HG02852 (cell line): ENCODE data around the gene PGGHG.

ENCODE experiments used
- ATAC-seq: cut with Tn5 transposase; IDR thresholded peaks from one replicate; pipeline ENCODE4 v1.9.1; 2021; ENCODE audit warnings: mild to moderate bottlenecking, moderate library complexity; ENCODE audit not compliant: unreplicated experiment

PGGHG gene

DNA sequence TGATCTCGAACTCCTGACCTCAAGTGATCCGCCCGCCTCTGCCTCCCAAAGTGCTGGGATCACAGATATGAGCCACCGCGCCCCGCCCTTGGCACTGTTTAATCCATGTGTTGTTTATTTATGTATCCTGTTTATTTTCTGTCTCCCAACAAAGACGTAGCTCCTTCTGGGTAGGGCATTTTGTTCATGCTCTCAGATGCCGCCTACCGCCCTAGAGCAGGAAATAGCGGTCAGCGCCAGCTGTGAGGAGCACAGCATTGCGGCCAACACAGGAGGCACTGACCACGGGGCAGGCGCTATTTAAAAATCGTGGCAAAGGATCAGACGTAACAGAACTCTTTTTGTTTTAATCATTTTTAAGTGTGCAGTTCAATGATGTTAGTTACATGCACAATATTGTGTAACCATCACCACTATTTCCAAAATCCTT, 20.2 kb upstream of the PGGHG start:
- ATAC-seq, result peak; percentile 38

DNA sequence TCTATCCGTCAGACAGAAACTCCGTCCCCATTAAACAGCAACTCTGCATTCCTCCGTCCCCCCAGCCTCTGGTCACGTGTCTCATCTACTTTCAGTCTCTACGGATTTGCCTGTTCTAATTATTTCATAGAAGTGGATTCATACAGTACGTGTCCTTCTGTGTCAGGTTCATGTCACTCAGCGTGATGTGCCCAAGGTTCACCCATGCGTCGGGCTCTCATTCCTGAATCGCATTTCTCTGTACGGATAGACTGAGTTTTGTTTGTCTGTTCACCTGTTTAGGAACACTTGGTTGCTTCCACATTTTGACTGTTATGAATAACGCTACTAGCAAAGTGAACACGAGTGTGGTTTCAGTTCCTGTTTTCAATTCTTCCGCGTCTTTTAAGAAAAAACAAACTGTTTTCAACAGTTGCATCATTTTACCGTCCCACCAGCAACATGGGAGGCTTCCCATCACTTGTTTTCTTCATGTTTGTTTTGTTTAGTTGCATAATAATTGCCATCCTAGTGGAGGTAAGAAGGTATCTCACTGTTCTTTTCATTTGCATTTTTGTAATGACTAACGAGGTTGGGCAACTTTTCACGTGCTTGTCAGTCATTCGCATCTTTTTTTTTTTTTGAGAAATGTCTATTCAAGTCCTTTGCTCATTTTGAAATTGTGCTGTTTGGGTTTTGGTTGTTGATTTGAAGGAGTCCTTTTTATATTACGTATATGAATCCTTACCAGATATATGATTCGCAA, 19.6 kb upstream of the PGGHG start:
- ATAC-seq, result peak; percentile 75

GRCh38 chr11:270451-271318, 18.2 kb upstream of the PGGHG start:
- ATAC-seq, result no peak

- ATAC-seq, result no peak
These were observed 17.6 kb upstream of the PGGHG start for GRCh38 chr11:271319-271715.

GRCh38 chr11:272195-272930, 16.6 kb upstream of the PGGHG start:
- no peak for ATAC-seq

GRCh38 chr11:272931-273198, 16.1 kb upstream of the PGGHG start:
- ATAC-seq, result no peak

- no peak for ATAC-seq
These were observed 12.7 kb upstream of the PGGHG start for GRCh38 chr11:276219-276618.

- no peak for ATAC-seq
These were observed 10.7 kb upstream of the PGGHG start, which contains the start of gene NLRP6 for GRCh38 chr11:278001-278951. TSS of gene NLRP6 (plus strand) at chr11:278407. CDS start at chr11:278570, 163 bp downstream.

DNA sequence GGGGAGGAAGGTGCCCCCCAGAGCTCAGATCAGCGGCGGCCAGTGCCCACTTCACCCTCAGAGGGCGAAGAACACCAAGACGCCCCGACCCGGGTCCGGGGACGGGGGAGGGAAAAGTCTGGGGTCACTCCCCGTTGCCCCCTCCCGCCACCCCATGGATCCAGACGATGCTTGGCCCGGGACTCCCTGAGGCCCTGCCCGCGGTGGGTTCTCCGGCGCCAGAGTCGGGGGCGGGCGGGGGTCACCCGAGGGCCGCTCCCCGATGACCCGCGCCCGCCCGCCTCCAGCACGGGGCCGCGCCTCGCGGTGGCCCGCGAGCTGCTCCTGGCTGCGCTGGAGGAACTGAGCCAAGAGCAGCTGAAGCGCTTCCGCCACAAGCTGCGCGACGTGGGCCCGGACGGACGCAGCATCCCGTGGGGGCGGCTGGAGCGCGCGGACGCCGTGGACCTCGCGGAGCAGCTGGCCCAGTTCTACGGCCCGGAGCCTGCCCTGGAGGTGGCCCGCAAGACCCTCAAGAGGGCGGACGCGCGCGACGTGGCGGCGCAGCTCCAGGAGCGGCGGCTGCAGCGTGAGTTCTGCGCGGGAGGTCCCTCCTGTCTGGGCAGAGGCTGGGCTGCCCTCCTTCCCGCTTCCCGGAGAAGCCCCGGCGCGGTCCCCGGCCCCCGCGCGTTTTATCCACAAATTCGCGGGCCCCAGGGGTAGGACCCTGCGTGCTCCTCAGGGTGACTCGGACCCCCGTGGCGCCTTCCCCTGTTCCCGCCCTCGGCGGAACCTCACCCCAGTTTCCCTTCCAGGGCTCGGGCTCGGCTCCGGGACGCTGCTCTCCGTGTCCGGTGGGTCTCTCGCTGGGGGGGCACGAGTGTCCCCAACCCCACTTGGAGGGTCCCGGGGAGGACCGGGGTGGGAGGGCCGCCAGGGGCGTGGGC, 9.6 kb upstream of the PGGHG start:
- no peak for ATAC-seq

DNA sequence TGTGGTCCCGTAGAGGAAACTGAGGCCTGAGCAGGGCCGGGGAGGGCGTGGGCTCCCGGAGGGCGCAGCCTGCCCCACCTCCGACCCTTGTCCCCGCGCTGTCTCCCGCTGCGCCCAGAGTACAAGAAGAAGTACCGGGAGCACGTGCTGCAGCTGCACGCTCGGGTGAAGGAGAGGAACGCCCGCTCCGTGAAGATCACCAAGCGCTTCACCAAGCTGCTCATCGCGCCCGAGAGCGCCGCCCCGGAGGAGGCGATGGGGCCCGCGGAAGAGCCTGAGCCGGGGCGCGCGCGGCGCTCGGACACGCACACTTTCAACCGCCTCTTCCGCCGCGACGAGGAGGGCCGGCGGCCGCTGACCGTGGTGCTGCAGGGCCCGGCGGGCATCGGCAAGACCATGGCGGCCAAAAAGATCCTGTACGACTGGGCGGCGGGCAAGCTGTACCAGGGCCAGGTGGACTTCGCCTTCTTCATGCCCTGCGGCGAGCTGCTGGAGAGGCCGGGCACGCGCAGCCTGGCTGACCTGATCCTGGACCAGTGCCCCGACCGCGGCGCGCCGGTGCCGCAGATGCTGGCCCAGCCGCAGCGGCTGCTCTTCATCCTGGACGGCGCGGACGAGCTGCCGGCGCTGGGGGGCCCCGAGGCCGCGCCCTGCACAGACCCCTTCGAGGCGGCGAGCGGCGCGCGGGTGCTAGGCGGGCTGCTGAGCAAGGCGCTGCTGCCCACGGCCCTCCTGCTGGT, 8.8 kb upstream of the PGGHG start:
- no peak for ATAC-seq

DNA sequence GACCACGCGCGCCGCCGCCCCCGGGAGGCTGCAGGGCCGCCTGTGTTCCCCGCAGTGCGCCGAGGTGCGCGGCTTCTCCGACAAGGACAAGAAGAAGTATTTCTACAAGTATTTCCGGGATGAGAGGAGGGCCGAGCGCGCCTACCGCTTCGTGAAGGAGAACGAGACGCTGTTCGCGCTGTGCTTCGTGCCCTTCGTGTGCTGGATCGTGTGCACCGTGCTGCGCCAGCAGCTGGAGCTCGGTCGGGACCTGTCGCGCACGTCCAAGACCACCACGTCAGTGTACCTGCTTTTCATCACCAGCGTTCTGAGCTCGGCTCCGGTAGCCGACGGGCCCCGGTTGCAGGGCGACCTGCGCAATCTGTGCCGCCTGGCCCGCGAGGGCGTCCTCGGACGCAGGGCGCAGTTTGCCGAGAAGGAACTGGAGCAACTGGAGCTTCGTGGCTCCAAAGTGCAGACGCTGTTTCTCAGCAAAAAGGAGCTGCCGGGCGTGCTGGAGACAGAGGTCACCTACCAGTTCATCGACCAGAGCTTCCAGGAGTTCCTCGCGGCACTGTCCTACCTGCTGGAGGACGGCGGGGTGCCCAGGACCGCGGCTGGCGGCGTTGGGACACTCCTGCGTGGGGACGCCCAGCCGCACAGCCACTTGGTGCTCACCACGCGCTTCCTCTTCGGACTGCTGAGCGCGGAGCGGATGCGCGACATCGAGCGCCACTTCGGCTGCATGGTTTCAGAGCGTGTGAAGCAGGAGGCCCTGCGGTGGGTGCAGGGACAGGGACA, 8.0 kb upstream of the PGGHG start:
- no peak for ATAC-seq

GRCh38 chr11:281486-282161, 7.3 kb upstream of the PGGHG start:
- ATAC-seq, result no peak

- ATAC-seq, result no peak
These were observed 6.8 kb upstream of the PGGHG start for GRCh38 chr11:282171-282570.

DNA sequence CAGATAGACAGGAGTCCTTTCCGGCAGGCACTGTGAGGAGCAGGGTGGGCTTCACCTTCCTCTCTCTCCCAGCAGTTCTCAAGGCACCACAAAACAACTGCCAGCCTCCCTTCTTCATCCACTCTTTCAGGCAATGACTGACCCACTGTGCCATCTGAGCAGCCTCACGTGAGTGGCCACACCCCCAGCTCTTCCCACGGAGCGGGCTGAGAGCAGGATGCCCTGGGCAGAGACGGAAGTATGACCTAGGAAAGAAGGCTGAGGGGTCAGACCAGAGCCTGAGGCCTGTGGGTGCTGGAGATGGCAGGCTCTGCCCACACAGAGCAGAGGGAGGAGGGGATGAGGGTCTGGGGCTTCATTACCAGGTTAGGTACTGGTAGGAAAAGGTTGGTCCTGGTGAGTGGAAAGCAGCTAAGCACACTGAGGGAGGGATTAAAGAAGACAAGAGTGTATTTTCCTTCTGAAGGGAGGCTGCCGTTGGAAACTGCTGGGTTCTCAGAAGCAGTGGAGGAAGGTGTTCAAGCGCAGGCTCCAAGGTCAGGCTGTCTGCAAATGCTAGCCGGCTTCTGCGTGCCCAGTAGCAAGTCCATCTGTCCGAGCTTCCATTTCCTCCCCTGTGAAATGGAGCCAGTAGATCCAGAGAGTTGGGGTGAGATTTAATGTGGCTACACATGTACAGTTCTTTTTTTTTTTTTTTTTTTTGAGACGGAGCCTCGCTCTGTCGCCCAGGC, 6.1 kb upstream of the PGGHG start:
- no peak for ATAC-seq

GRCh38 chr11:283405-284104, 5.4 kb upstream of the PGGHG start:
- no peak for ATAC-seq
